T follicular helper cell (primary cell): ENCODE data around the gene CREBL2.
"Not testable (repeated sequence)": the region's sequence is repeated elsewhere in the genome, so short reads cannot be mapped to it uniquely, and the experiment has no call there.

Experiments used
- DNase-seq: peaks from one replicate; pipeline ENCODE4 v3.0.0-alpha.2; 2020; ENCODE audit warnings: low read depth
- total RNA-seq, 2 experiments: gene quantifications; one replicate each; lab custom pipeline; 2026; lab: John Stamatoyannopoulos, UW

The CREBL2 gene, protein sequence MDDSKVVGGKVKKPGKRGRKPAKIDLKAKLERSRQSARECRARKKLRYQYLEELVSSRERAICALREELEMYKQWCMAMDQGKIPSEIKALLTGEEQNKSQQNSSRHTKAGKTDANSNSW
- 59.9 to 113 reads per million in 2 experiments for total RNA-seq

DNA sequence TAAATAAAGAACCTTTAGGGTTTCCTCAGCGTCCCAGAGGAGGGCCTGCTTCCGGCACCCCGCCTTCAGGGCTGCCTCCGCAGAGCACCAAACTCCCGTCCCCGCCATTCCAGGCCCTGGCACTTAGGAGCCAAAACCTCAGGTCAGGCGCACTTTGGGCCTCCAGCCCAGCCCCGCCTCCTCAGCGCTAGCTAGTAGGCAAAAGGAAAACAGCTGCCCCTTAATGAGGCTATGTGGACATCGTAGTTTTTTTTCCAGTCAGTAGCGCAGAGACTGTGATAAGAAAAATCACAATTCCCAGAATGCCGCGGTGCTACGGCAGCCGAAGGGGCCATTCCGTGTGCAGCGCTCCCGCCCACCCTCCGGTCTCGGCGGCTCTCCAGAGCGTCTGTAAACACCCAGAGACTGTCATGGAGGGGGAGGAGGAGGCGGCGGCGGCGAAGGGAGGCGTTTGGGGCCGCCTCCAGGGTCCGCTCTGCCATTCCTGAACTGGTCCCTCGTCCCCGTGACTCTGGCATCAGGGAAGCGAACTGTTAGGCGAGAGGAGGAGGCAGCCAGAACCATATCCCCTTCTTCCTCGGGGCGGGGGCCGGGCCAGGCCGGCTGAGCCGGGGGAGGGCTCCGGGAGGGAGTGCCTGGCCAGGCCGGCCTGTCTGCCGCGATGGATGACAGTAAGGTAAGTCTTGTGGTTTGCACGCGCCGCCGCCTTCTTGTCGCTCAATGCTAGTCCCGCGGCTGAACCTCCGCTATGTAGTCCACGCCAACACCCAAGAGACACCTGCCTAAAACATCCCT lies at the start of gene CREBL2:
CREBL2 (plus strand) TSS at position 365 of the 795 bp plus-strand sequence; CDS start at position 662, 297 bp downstream.
- DNase-seq: peak; percentile 79

DNA sequence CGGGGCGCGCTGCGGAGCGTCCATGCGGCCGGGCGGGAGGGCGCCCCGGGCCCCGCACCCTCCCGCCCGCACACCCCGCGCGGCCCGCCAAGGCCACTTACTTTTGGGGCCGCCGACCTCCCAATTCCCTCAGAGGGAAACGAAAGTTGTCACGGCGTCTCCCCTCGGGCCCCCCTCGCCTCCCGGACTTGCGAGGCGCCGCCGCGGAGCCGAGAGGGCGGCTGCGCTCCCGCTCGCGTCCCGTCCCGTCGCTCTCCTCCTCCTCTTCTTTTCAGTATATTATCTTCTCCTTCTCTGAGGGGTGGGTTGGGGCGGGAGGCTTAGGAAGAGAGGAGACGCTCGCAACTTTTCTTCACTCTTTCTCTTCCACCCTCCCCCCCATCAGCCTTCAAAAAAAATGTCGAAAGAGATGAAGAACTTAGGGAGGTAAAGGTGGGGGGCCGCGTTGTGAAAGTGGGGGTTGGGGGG lies 49.6 kb upstream of the CREBL2 start:
- DNase-seq: peak; percentile 18

DNA sequence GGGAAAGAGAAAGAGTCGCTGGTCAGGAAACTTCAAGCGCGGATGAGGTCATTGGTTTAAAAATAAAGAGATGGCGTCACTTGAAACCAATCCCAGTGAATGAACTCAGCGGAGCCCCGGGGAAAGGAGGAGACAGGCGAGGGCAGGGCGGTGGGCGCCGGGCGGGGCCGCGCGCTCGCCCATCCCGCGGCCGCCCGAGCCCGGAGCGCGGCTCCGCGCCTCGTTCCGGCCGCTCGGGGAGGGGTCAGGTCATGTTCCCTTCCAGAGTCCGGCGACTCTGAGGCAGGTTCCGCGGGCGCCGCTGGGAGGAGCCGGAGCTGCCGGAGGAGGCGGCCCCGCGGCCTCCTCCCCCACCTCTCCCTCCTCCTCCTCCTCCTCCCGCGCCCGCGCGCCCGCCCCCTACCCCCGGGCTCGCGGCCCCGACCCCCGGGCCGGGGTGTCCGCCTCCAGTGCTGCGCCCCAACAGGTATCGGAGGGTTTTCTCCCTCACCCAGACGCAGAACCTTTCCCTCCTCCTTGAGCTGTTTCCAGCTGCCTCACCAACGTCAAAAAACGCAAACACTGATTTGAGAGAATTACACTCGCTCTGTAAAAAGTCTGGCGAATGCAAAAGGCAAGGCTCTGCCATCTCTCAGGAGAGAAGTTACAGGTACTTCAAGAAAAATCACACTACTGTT lies 49.0 kb upstream of the CREBL2 start, which contains the start of gene DUSP16:
DUSP16 (minus strand) TSS at position 279 of the 677 bp plus-strand sequence. CDS start 41,765 bp downstream, outside the sequence.
- DNase-seq: peak; percentile 76

DNA sequence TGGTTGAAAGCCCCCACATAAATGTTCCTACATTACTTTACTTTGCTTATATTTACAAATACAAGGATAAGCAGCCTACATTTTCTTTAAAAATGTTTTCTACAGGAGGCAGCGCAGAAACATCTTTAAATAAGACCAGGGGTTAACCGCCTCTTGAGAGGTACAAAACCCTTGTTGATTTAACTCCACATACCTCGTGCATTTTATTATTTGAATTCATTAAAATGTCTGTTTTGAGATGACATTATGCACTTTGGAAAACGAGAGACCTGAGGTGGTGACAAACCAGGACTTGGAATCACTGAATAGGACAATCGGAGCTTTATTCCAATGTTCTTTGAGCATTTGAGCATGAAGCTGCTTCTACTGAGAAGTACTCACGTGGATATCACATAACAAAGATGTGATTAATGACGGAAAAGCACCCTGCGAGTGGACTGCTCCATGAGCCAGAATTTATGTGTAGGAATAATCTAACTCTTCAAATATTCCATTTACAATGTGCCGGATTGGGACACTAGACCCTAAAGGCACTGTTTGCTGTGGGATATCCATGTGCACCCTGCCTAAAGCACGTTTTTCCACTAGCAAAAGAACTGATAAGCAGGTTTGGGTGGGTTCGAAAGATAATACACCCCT lies 48.3 kb upstream of the CREBL2 start:
- DNase-seq: no peak

DNA sequence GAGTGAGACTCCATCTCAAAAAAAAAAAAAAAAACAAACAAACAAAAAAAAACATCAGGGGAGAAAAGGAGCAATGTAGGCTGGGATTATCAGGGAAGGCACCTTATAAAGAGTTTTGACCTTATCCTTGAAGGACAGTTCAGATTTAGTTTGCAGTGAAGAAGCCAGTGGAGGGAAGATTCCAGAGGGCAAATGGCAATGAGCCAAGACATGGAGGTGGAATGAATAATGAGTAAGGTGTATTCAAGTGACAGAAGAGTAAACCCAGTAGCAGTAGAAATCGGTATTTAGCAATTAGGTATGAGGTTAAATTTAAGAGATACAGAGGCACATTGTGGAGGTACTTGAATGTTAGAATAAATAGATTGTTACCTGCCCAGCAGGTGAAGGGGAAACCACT lies 46.8 kb upstream of the CREBL2 start:
- no peak for DNase-seq

DNA sequence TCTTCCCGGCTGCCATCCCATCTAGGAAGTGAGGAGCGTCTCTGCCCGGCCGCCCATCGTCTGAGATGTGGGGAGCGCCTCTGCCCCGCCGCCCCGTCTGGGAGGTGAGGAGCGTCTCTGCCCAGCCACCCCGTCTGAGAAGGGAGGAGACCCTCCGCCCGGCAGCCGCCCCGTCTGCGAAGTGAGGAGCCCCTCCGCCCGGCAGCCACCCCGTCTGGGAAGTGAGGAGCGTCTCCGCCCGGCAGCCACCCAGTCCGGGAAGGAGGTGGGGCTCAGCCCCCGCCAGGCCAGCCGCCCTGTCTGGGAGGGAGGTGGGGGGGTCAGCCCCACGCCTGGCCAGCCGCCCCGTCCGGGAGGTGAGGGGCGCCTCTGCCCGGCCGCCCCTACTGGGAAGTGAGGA lies 45.7 kb upstream of the CREBL2 start:
- not testable (repeated sequence) for DNase-seq

DNA sequence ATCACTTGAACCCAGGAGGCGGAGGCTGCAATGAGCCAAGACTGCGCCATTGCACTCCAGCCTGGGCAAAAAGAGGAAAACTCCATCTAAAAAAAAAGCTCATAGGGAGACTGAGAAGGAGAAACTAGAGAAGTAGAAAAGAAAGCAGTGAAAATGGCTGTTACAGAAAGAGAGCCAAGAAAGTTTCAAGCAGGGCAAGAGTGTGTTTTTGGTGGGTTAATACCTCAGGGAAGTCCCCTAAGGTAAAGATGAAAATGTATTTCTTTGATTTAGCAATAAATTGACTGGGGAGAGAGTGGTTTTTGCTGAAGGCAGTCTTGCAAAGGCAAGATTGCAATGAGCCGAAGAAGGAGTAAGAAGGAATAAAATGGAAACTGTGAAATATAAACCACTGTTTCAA lies 39.0 kb upstream of the CREBL2 start:
- no peak for DNase-seq

DNA sequence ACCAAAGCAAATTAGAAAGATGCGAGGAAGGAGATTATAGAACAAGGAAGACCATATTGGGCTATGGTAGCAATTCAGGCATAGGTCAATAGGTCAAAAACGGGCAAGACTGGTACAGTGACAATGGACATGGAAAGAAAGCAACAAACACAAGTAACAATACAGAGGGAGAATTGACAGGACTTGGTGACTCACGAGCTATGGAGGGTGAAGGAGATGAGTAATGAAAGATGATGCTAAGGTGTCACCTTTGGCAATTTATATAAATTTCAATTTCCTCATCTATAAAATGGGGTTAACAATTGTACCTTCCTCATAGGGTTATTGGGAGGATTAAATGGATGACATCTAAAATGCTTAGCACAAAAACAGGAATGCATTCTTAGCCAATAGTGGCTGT lies 33.9 kb upstream of the CREBL2 start:
- DNase-seq: no peak

DNA sequence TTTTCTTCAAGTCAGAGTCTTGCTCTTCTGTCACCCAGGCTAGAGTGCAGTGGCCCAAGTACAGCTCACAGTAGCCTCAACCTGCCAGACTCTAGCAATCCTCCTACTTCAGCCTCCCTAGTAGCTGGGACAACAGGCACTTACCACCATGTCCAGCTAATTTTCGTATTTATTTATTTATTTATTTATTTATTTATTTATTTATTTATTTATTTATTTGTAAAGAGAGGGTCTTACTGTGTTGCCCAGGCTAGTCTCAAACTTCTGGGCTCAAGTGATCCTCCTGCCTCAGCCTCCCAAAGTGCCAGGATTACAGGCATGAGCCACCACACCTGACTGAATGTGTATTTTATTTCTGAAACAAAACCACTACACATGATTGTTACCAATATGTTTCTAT lies 31.0 kb upstream of the CREBL2 start:
- DNase-seq: not testable (repeated sequence)

DNA sequence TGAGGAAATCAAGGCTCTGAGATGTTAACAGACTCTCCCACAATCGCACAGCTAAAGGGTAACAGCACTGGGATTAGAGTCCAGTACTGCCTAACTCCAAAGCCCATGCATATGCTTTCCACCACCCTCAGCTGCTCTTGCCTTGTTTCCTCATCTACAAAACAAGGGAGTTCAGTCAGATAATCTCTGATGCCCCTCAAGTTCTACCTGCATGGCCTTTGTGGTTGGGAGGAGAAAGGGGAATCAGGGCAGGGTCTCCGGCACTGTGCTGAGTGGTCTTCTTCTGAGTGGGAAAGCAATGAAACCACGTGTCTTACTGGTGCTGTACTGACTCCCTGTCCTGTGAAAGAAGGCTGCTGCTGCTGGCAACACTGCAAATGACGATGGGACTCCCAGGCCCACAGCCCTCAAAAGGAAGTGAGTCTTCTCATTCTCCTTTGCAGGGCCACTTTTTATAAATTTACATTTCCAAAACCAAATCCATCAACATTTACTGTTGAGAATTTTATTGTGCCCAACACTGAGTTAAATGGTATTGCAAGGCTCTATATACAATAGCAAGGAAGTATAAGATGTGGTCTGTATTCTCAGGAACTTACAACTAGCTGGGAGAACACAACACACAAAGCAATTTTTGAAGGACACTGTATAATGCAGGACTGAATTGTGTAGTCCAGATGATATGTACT lies 29.3 kb upstream of the CREBL2 start:
- DNase-seq: no peak

DNA sequence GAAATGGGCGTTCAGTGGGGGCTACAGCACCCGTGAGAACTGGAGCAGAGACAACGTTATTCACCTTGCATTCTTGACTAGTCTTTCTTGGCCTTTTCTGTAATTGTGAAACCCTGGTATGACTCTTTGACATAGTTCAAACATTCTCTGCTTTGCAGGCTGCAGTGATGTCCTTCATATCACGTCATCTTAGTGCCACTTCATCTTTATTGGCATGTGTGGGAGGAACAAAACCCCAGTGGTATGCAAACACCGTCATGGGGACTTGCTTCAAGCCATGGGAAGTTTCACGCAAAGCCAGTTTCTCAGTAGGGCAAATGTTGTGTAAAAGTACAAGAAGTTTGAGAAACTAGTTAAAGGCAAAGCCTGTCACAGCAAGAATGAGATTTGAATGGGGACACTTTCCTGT lies 28.8 kb upstream of the CREBL2 start:
- no peak for DNase-seq

DNA sequence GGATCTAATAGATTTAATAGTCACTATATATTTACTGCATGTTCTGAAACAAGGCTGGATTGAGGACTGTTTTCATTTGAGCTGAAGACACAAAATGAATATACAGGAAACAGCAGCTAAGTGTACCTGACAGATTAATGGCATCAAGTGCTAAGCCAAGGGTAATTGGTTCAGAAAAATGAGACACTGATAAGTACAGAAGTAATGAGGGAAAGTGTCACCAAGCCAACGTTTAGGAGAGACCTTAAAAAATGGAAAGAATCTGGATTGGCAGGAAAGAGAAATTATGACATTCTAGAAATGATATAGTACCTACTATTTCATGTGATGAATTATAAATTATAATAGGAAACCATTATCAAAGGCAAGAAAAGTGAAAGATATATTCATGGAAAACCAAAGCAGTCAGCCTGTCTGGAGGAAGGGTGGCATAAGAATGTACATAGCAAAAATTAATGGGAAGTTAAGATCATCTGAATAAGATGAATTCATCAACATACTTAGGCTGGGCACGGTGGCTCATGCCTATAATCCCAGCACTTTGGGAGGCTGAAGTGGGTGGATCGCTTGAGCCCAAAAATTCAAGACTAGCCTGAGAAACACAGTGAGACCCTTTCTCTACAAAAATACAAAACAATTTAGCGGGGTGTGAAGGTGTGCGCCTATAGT lies 28.0 kb upstream of the CREBL2 start:
- no peak for DNase-seq

DNA sequence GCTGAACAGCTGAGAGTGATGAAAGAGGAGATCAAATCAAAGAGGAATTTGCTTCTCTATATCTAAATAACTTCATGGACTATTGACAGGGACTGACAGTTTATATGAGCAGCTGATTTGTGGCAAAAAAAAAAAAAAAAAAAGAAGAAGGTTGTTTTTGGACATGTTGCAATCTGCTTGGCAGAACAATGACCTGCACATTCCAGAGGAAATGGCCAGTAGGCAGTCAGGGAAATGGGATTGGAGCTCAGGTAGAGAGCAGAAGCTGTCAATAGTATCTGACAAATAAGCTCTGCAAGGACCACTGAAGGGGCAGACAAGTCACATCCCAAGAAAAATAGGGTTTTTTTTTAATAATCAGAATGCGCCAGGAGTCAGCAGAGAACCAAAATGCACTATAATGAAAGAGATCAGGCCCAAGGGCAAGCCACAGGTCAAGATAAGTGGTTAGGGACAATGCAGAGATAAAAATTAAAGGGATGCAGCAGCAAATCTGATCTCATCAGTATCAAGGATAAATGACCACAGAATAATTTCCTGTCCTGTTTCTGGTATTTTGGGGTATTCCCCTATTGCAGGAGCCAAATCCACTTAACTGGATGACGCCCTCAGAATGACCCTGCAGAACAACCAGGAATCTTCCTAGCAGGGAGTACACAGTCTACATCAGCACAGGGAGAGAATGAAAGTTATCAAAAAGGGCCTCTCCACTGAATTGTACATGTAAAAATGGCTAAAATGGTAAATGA lies 26.4 kb upstream of the CREBL2 start:
- no peak for DNase-seq

DNA sequence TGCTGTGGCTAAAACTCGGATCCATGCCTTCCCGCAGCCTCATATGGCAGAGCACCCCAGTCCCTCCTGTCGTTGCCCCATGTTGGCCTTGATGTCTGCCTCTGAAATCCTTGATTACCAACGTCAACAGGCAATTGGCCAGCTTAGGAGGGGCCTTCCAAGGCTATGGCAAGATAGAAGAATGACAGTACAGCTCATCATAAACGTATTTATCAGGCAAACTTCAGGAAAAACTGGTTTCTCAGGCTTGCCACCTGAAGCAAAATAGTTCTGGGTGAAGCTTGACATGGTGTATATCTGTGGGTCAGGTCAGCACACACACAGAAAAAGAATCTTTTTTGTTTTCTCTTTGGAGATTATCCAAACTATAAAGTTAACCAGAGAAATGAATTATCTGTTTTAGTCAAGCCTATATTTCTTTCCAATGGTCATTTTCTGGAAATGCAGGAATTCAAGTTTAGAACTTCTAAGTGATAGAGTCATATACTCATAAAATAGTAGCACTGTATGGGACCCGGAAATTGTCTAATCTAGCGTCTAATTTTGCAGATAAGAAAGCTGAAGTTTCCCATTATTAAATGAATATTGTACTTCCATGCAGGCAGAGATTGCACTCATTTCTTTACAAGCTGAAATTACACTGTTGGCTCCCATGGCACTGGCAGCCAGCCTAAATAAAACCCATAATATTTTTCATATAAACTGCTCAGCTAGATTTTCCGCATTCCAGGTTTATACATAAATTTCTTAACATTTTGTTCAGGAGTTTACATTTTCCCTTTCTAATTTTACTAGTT lies 24.6 kb upstream of the CREBL2 start:
- DNase-seq: no peak

DNA sequence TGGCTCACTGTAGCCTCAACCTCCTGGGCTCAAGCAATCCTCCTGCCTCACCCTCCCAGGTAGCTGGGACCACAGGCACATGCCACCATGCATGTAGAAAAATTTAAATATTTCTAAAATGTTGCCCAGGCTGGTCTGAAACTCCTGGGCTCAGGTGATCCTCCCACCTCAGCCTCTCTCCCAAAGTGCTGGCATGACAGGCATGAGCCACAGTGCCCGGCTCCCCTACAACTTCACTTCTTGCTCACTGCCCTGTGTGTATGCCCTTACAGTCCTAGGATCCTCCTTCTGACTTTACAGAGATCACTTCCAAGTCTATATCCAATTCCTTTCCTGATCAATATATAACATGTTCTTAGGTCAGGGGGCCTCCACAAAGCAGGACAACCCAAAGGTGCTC lies 23.8 kb upstream of the CREBL2 start:
- no peak for DNase-seq

DNA sequence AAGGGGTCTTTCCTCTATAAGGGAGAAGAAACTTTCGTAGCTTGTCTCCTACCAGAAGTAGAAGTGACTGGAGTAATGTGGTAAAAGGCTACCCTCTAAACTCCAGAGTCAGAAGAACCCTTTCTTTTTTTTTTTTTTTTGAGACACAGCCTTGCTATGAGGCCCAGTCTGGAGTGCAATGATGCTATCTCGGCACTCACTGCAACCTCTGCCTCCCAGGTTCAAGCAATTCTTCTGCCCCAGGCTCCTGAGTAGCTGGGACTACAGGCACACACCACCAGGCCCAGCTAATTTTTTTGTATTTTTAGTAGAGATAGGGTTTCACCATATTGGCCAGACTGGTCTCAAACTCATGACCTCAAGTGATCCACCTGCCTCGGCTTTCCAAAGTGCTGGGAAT lies 23.2 kb upstream of the CREBL2 start:
- DNase-seq: not testable (repeated sequence)

DNA sequence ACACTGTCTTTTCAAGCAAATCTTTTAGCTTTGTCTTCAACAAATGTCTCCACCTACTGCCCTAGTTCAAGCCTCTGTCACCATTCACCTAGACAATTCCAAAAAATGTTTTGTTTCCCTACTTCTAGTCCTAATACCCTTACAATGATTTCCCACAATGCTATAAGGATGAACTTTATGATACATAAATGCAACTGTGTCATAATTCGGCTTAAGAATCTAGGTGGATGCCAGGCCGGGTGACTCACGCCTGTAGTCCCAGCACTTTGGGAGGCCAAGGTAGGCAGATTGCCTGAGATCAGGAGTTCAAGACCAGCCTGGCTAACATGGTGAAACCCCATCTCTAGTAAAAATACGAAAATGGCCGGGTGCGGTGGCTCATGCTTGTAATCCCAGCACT lies 20.7 kb upstream of the CREBL2 start:
- DNase-seq: no peak

DNA sequence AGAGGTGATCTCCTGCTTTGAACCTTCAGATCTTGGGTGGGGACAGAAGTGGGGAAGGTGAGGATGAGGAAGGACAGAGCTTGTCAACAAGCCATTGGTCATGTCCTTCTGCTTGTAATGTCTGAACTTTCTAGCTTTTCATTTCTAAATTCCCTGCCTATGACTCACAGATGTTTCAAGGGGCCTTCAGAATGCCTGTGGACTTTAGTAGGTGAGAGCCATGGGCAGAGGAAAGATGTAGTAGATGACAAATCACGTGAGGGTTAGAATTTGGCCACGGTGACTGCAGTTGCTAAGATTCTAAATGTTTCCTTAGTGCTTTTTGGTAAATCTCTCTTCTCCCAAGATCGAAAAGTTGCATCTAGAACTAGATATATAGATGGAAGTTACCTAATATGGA lies 18.7 kb upstream of the CREBL2 start:
- DNase-seq: no peak

DNA sequence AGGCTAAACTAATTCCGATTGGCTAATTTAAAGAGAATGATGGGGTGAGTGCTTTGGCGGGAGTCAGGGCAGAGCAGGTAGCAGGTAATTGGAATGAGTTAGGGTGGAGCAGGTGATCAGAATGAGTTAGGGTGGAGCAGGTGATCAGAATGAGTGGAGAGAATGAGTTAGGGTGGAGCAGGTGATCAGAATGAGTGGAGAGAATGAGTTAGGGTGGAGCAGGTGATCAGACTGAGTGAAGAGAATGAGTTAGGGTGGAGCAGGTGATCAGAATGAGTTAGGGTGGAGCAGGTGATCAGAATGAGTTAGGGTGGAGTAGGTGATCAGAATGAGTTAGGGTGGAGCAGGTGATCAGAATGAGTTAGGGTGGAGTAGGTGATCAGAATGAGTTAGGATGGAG lies 15.7 kb upstream of the CREBL2 start:
- not testable (repeated sequence) for DNase-seq

DNA sequence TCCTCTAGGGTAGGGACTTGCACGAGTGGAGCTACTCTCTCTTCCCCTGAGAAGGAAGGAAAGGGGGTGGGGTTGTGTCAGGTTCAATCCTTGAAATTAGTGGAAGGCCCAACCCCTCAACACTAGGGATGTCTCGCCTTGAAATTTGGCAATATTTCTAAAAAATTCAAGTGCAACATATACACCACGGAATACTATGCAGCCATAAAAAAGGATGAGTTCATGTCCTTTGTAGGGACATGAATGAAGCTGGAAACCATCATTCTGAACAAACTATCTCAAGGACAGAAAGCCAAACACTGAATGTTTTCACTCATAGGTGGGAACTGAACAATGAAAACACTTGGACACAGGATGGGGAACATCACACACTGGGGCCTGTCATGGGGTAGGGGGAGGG lies 15.1 kb upstream of the CREBL2 start:
- not testable (repeated sequence) for DNase-seq
